AG09309 (cell line): ENCODE results near the gene ACAD11.

Experiments
- DNase-seq: peaks from one replicate; pipeline ENCODE4 v3.0.0-alpha.2; 2010; ENCODE audit warnings: low read depth
- H3K4me3 ChIP-seq: 2 replicates; pipeline ENCODE4 v1.5.1; 2011; ENCODE audit warnings: mild to moderate bottlenecking, low read depth, low read length, moderate library complexity; ENCODE audit not compliant: control insufficient read depth
- TF ChIP-seq, protein P1 (sequence below): IDR thresholded peaks from 2 replicates; pipeline ENCODE4 v1.5.1; 2011; ENCODE audit warnings: mild to moderate bottlenecking, low read depth, low read length, inconsistent platforms; ENCODE audit not compliant: insufficient read depth, control insufficient read depth; ENCODE audit errors: missing control alignments

Gene ACAD11

DNA sequence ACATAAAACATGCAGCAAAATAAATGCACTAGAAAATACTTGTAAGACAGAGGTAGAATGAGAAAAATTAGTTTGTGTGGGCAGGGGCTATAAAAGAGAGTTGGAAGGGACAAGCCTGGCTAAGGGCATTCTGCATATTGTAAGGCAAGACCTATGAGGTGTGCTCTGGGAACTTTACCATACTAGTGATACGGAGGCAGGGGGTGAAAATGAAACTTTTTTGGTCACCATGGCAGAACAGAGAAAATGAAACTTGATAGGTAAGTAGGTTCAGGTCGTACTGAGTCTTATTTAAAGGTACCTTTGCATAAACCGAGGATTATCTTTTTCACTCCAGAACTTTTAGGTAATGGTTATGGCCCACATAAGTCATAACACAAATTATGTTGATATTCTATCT lies 137.3 kb downstream of the ACAD11 start:
- no peak overlapping the region for H3K4me3 ChIP-seq
- TF ChIP-seq, protein P1, sequence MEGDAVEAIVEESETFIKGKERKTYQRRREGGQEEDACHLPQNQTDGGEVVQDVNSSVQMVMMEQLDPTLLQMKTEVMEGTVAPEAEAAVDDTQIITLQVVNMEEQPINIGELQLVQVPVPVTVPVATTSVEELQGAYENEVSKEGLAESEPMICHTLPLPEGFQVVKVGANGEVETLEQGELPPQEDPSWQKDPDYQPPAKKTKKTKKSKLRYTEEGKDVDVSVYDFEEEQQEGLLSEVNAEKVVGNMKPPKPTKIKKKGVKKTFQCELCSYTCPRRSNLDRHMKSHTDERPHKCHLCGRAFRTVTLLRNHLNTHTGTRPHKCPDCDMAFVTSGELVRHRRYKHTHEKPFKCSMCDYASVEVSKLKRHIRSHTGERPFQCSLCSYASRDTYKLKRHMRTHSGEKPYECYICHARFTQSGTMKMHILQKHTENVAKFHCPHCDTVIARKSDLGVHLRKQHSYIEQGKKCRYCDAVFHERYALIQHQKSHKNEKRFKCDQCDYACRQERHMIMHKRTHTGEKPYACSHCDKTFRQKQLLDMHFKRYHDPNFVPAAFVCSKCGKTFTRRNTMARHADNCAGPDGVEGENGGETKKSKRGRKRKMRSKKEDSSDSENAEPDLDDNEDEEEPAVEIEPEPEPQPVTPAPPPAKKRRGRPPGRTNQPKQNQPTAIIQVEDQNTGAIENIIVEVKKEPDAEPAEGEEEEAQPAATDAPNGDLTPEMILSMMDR = no peak
- no peak for DNase-seq

DNA sequence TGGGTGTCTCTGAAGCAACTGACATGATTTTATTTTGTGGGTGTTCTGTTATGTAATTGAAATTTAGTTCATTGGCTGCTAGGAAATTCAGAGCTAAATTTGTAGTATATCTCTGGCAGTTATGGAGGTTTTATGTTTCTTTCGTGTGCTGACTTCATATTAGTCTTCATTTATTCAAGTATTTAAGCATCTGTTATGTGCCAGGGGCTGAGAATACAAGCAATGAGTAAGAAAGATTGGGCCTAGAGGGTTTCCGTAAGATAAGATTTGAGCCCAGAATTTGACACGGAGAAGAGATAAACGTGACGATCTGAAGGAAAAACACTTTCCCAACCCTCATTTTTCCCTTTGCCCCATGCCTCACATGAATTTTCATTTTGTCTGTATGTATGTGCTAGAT lies 137.7 kb downstream of the ACAD11 start:
- TF ChIP-seq, protein P1 = no peak
- no peak for DNase-seq
- H3K4me3 ChIP-seq = no peak overlapping the region

DNA sequence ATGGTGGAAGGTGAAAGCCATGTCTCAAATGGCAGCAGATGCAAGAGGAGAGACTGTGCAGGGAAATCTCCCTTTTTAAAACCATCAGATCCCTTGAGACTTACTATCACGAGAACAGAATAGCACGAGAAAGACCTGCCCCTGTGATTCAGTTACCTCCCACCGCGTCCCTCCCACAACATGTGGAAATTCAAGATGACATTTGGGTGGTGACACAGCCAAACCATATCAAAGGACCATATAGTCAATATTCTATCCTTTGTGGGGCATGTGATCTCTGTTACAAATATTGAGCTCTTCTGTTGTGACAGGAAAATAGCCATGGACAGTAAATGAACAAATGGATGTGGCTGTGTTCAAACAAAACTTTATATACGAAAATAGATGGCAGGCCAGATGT lies 139.7 kb downstream of the ACAD11 start:
- H3K4me3 ChIP-seq = no peak overlapping the region
- TF ChIP-seq, protein P1 = no peak
- DNase-seq = no peak

DNA sequence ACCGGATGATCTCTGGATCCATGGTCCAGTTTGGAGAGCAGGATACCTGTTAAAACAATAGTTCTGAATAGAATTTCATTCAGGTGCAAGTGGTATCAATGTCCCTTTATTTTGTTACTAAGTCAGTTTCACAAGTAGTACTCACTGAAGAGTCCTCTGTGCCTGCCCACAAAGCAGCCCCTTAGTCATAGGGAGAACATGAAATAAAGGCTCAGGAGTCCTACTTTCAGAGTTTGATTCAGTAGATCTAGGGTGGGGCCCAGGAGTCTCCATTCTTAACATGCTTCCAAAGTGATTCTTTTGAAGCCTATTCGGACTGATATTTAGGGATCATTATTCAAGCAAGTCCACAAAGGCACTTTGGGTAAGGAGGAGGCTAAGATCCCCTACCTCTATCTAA lies 142.3 kb downstream of the ACAD11 start:
- TF ChIP-seq, protein P1 = no peak
- DNase-seq = no peak

DNA sequence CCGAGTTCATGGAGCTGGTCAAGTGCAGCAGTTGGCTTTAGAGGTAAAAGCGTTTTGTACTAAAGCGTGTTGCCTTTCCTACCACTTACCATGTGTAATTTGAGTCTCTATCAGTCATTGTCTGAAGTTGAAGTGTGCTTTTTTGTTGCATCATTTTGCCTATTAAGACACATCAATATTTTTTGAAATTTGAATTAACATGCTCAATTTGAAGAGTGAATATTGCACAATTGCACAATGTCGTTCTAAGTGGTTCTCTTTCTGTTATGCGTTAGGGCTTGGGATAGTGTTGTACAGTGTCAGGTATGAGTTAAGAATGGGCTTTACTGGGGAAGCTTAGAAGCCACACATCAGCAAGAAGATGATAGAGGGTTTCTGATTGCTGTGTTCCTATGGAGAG lies 146.6 kb downstream of the ACAD11 start:
- no peak overlapping the region for H3K4me3 ChIP-seq
- DNase-seq = no peak
- TF ChIP-seq, protein P1 = no peak

More for the DNA sequence above, 142.3 kb downstream of the ACAD11 start:
- no peak overlapping the region for H3K4me3 ChIP-seq

DNA sequence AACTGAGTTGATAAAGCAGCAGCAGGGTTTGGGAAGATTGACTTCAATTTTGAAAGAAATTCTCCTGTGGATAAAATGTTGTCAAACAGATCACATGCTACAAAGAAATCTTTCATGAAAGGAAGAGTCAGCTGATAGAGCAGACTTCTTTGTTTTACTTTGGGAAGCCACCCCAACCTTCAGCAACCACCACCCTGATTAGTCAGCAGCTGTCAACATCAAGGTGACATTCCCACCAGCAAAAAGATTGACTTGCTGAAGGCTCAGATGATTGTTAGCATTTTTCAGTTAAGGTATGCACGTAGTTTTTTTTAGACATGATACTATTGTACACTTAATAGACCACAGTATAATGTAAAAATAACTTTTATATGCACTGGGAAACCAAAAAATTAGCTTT lies 150.1 kb downstream of the ACAD11 start:
- TF ChIP-seq, protein P1 = no peak
- DNase-seq = no peak

DNA sequence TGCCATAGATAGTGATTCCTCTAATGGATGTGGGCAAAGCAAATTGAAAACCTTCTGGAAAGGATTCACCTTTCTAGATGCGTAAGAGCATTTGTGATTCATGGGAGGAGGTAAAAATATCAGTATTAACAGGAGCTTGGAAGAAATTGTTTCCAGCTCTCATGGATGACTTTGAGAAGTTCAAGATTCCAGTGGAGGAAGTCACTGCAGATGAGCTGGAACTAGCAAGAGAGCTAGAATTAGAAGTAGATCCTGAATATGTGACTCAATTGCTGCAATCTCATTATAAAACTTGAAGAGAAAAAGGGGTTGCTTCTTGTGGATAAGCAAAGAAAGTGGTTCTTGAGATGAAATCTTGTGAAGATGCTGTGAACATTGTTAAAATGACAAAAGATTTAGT lies 150.5 kb downstream of the ACAD11 start:
- TF ChIP-seq, protein P1 = no peak
- DNase-seq = peak; percentile 1
- no peak overlapping the region for H3K4me3 ChIP-seq

More for the DNA sequence above, 150.1 kb downstream of the ACAD11 start:
- no peak overlapping the region for H3K4me3 ChIP-seq
